HUDEP-2 (cell line): ENCODE measurements around the gene OR51M1.
A peak's percentile ranks its signal among the peaks of the same experiment; 100 is the strongest.
"Not testable (repeated sequence)": the region's sequence is repeated elsewhere in the genome, so short reads cannot be mapped to it uniquely, and the experiment has no call there.

ENCODE experiments used
- DNase-seq, 76 experiments: peaks; one replicate each; lab custom pipeline; 2025; ENCODE audit not compliant: unreplicated experiment in 76 of 76; lab: John Stamatoyannopoulos, UW

The OR51M1 gene, protein sequence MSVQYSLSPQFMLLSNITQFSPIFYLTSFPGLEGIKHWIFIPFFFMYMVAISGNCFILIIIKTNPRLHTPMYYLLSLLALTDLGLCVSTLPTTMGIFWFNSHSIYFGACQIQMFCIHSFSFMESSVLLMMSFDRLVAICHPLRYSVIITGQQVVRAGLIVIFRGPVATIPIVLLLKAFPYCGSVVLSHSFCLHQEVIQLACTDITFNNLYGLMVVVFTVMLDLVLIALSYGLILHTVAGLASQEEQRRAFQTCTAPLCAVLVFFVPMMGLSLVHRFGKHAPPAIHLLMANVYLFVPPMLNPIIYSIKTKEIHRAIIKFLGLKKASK

DNA sequence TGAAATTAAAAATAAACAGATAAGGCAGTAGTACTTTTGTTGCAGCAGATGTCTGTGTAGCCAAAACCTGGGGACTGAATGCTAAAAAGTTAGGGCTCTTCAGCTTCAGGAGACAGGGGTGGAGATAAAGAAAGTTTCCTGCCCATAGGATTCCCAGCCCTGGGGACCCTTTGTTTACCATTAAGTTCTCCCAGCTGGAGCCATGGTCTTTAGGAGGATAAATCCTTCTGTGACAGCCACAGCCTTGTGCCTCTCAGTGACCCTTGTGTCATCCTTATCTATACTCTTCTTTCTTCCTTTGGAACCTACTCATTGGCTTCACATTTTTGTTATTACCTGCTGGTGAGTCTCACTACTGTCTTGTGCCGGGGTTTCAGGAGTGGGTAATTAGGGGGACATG, at the start of gene OR51M1:
Gene OR51M1 (plus strand): TSS at position 237 of the 400 bp plus-strand sequence. CDS start 5,587 bp downstream, outside the sequence.
- DNase-seq, result no peak

DNA sequence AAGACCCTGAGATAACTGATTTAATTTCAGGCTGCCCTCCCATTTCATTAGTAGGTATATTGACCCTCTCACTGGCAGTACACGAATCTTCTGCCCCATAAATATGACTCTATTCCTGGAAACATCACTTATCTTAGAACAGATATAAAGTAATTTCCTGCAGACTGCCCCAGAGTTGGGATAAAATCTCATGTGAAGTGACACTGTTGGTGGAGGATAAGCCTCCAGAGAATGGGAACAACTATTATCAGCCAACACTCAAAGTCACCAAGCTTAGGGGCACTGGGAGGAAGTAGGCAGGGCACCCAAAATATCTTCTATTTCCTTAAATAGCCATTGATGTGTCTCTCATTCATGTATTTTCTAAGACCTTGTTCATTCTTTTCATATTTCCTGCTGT, 48.4 kb upstream of the OR51M1 start:
- peak in 39 of 76 experiments; percentile 0 to 82 (median 38) for DNase-seq

DNA sequence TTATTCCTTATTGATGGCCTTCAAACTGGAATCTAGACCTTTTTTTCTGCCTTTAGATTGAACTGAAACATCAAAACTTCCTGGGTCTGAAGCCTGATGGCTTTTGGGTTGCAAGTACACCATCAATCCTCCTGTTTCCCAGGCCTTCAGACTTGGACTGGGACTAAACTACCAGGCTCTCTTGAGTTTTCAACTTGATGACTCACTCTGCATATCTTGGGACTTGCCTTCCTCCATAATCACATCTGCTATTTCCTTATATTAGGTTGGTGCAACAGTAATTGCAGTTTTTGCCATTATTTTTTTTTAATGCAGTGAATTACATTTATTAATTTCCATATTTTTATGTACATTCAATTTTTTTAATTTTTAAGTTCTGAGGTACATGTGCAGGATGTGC, 47.3 kb upstream of the OR51M1 start:
- DNase-seq, result no peak

DNA sequence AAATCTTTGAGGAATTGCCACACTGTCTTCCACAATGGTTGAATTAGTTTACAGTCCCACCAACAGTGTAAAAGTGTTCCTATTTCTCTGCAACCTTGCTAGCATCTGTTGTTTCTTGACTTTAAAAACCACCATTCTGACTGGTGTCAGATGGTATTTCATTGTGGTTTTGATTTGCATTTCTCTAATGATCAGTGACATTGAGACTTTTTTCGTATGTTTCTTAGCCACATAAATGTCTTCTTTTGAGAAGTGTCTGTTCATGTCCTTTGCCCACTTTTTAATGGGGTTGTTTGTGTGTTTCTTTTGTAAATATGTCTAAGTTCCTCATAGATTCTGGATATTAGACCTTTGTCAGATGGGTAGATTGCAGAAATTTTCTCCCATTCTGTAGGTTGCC, 46.4 kb upstream of the OR51M1 start:
- not testable (repeated sequence) for DNase-seq

DNA sequence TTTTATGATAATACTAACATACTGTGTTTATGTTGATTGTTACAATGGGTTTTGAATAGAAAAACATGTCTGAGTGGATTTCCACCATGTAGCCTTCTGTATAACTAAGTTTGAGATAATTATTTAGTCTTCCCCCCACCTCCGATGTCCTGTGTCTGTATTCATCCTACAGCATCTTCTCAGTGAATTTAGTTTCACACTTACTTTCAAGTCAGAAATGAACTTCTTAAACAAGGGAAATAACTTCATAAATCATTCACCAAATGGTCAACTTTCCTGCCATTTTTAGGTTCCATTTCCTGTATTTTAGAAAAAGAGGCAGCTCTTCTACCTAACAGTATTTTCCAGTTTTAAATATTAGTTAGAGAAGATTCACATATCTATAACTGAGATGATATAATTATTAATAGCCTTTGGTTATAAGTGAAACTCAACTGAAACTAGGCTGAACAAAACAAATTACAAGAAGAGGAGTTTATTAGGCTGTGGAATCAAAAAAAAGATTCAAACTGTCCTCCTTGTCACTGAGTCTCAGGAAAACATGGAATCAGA, 43.8 kb upstream of the OR51M1 start:
- DNase-seq, result no peak

DNA sequence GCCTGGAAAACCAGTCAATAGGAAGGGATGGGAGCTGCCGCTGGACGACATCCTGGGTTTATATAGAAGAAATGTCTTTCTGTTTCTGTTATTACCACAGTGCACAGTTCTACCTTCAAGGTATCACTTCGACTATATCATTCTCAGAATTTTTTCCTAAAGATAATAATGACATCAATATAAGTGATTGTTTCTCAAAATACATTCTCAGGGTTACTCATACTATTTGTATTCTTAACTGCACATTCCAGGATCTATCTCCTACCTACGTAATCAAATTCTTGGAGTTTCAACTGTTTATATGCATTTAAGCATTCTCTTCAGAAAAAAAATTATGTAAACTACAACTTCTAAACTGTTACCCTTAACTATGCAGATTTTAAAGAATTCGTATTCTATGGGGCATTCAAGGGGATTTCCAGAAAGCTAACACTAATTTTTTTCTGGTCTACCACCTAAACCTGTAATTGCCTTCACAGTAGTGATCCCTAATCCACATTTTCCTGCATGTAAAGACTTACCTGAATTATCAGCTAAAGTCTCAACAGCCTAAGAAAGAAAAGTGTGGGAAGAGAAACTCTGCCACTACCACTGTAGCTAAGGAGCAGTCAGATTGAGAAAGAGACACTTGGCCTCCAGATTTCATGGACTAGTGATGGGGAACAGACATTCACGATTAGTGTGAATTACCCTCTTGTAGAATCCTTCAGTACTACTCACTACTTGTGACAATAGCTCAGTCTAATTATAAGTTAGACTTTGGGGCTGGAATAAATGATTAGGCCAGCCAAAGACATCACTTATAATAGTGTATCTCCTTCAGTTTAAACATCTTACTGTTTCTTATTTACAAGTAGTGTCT, 39.9 kb upstream of the OR51M1 start, which contains the start of gene OR51B5:
Gene OR51B5 (minus strand): TSS at position 51 of the 862 bp plus-strand sequence. CDS start 0 bp downstream, at position 51.
- DNase-seq, result no peak

DNA sequence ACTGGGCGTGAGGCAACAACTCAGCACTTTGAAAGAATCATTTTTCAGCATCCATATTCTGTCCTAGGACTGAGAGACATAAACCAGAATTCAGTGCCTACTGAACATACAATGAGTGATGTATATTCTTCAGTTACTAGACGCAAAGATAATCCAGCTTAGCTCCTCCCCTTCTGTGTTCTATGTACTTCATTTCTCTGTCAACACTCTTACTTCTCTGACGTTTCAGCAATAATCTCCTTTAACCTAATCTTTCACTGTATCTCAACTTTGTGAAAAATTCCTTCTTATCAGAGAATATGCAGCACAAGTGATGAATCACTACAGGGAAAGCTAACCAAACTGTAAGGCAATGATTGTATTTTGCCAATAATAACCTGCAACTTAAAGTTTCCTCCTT, 37.8 kb upstream of the OR51M1 start:
- DNase-seq, result no peak

DNA sequence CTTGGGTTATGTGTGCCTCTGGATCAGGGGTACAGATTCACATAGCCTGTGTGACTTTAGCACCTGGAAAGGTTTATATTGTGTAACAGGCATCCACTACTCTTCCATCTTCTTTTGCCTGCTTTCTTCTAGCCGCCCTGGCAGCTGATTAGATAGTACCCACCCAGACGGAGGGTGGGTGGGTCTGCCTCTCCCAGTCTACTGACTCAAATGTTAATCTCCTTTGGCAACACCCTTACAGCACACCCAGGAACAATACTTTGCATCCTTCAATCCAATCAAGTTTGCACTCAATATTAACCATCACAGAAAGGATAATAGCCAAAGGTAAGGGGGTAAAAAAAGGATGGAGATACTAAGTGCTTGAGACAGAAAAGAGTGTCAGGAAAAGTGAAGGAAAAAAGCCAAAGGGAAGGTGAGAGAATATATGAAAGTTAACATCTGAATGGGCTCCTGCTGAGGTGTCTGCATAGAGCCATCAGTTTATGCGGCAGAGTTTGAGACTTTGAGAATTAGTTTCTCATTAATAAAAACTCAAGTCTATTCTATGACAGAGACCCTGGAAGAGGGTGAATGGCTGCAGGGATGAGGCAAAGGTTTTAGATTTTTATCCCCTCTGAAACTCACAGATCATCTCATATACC, 34.9 kb upstream of the OR51M1 start:
- peak in 56 of 76 experiments; percentile 1 to 72 (median 31) for DNase-seq

DNA sequence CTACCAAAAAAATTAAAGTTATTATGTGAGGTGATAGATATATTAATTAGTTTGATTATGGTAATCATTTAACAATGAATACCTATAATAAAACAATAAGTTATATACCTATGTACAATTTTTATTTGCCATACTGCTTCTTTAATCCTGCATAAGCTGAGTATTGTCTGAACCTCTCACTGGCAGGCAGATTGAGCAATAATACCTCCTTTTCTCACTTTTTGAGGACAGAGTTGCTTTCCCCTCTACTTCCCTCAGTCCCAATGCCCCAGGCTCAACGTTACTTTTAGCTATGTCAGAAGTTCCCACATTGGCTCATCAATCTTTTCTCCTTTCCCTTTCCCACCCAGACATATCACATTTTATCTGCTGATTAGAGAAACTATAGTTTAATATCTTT, 34.1 kb upstream of the OR51M1 start:
- no peak for DNase-seq

DNA sequence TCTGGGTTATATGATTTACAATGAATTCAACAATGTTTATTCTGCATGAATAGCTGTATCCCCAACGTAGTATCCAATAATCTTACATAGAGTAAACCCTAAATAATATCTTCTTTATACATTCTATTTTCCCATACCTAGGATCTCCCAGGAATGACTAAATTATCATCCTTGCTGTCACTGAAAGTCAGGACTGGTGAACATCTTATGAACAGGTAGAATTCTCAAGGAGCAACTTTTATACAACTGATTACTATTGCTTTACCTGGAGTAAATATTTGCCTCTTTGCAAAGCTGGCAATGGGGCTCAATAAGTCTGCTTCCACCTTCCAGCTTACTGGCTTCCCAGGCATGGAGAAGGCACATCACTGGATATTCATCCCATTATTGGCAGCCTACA, 32.4 kb upstream of the OR51M1 start, which contains the start of gene OR51B6:
Gene OR51B6 (plus strand): TSS at position 301 of the 400 bp plus-strand sequence. CDS start 0 bp downstream, at position 301.
- DNase-seq, result no peak

DNA sequence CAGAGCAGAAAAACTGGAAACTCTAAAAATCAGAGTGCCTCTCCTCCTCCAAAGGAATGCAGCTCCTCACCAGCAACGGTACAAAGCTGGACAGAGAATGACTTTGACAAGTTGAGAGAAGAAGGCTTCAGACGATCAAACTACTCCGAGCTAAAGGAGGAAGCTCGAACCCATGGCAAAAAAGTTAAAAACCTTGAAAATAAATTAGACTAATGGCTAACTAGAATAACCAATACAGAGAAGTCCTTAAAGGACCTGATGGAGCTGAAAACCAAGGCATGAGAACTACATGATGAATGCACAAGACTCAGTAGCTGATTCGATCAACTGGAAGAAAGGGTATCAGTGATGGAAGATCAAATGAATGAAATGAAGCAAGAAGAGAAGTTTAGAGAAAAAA, 27.6 kb upstream of the OR51M1 start:
- not testable (repeated sequence) for DNase-seq

DNA sequence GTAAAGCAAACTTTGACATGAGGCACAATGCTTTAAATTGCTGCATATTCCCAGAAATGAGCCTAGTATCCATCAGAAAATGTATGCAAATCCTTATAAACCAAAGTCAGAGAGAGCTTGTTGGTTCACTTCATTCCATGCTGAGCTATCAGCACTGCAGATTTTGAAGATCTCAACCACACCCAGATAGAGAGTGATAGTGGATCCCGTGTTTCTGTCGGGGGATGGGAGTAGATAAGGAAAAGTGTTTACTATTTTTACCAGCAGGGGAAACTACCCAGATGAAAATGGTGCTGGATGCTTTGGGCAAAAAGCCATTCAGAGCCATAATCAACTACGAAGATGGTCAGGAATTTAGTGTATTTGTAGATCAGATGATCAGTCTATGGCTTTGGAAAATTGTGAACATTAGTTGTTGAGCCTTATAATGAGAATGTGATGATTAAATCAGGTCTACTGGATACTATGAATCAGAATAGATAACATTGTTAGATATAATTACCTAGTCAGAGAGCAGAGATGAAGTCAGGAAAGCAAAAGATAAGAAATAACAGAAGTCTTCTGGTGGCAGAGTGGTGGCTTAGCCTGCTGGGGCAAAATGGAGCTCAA, 21.5 kb upstream of the OR51M1 start:
- no peak for DNase-seq

DNA sequence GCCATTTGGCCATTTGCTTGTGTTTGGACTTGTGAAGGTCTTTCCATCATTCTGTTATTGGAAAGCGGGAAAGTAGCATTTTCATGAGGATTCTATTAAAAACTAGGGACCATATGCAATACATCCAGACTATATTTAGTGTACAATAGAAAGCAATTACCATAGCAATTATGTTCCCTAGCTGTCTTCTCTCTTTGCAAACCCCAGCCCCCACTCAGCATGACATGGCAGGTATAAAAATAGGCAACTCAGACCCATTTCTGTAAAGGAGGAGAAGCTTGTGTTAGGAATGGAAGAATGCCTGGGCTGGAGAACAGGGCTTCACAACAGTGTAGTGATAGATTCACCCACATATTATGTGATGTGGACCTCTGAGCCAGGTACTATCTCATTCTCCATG, 19.9 kb upstream of the OR51M1 start:
- no peak for DNase-seq

DNA sequence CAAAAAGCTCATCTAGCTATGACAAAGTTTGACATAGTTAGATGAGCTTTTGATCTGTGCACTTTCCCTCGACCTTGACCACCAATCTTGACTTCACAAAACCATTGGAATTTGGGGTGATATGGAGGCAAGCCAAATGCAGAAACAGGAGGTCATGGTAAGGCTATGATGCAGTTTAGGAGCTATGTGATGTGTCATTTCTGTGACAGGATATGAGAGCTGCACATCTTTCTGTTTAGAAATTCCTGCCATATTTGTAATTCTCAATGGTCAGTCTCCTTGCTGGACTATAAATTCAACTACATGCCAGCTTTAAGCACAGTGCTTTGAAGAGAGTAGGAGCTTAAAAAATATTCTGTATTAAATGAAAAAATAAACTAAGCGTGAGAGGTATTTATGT, 19.4 kb upstream of the OR51M1 start:
- no peak for DNase-seq

DNA sequence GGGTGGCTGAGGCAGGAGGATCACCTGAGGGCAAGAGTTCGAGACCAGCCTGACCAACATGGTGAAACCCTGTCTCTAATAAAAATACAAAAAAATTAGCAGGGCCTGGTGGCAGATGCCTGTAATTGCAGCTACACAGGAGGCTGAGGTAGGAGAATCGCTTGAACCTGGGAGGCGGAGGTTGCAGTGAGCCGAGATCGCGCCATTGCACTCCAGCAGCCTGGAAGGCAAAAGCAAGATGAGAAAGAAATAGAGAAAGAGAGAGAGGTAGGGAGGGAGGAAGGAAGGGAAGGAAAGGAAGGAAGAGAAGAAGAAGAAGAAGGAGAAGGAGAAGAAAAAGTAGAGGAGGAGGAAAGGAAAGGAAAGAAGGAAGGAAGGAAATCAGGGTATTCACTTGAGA, 17.2 kb upstream of the OR51M1 start:
- DNase-seq, result not testable (repeated sequence)

DNA sequence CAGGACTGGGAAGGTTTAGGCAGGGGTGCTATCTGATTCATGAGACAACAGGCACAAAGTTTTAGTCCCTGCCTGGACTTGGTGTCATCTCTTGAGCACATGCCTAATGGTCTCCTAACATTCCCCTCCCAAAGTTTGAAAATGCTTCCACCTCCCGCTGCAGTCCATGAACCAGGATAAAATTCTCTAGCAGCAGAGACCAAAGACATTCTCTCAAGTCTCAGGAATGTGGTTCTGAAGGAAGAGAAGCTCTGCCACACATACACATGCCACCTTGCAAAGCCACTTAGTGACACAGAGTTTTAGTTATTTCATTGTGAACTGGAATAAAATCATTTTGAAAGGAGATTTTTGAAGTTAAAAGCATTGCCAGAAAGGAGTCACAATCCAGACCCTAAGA, 16.8 kb upstream of the OR51M1 start:
- no peak for DNase-seq

DNA sequence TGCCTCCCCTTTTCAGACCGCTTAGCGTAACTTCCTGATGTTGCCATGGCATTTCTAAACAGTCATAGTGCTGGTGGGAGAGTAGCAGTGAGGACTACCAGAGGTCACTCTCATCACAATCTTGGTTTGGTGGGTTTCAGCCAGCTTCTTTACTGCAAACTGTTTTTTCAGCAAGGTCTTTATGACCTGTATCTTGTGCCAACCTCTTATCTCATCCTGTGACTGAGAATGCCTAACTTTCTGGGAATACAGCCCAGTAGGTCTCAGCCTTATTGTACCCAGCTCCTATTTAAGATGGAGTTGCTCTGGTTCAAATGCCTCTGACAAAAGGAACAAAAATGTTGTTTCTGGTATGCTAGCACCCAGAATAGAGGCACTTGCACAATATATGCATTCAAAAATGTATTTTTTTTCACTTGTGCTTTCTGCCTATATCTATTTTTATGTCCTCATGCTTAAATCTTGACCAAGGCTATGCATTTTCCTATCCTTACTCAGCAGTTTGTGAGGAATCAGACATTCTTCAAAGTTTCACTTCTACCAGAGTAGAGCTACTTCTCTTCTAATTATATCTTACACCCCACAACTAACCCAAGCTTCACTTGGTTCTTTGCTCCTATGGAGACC, 16.1 kb upstream of the OR51M1 start:
- no peak for DNase-seq

DNA sequence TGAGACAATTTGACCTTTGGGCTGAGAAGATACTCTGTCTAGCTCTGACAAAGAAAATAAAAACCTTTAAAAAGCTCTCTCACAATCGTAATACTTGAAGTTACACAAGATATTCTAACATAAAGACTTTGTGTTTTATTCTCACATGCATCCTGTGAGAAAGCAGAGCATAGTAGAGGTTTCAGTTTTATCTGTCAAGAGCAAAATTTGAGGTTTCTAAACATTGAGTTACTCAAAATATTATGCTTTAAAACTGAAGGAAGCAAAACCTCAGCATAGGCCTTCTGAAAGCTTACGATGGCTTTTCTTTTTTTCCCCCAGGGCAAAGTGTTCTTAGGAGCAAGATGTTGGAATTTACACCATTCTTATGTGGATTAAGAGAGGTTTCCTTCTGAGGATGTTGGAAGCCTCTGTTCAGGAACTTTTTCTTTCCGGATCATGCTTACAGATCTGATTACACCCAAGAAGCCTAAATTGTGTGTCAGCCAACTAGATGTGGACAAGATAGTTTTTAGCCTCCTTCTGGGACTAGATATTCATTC, 15.0 kb upstream of the OR51M1 start:
- no peak for DNase-seq

DNA sequence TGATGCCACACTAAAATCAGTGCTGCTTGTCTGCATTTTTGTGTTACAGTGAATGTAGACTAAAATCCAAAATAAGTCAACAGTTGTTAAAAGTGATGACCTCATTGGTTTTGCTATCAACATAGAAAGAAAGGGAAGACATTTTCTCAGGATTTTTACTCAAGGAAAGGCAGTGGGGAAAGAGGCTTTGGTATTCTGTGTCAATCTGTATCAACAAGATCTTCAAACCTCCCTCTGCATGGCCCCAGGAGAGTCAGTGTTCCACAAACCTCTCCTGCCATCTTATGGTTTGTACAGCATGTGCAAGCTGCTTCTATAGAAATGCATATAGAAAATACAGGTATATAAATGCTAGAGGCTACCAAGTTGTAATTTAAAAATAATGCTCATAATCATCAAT, 13.8 kb upstream of the OR51M1 start:
- peak in 65 of 76 experiments; percentile 3 to 81 (median 36) for DNase-seq
